ENCODE measurements around the gene FBXL3.

DNA sequence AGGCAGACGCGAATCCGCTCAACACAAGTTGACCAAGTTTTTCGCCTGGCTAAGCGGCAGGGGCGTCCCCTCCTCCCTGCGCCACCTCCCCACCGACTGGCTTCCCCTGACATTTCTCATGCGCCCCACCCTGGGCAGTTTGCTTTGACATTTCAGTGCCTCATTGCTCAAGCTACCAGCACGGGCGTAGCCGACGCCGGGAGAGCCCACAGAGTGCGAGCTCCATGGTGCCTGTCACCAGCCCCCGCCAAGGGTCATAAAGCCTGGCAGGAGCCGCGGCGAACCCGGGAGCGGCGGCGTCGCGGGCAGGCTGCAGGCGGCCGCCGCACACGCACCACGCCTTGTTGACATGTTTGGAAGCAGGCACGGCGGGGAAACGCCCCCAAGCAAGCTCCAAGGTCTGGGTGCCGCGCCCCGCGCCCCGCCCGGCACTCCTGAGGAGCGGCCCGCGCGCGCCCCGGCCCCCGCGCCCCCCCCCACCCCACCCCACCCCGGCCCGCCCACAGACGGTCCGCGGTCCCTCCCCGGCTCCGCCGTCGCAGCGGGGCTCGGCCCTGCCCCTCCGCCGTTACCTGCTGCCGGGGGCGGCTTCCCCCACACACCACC lies 601 bp downstream of the FBXL3 start:
- TF ChIP-seq CTCF (conservative IDR thresholded peaks at IDR 0.05; ENCODE audit: low read depth, low read length), result no peak
- TF ChIP-seq EZH2 (IDR thresholded peaks at IDR 0.05; ENCODE audit: borderline replicate concordance, low read depth, low read length, poor library complexity, severe bottlenecking), result no peak
